Fibroblast of lung (primary cell): ENCODE measurements around the gene TBC1D8. TPM values are rescaled to one million over a fixed set of nuclear protein-coding genes. Genes with fewer than 3 reads are reported as not detected.

ENCODE experiments used
- DNase-seq, 2 donors: peaks; one replicate each; pipeline versions ENCODE4 v3.0.0 to v3.0.0-alpha.2; 2010; ENCODE audit warnings: low read depth in 2 of 2
- H2AFZ ChIP-seq: 2 replicates; pipeline ENCODE4 v1.5.1; 2012; ENCODE audit warnings: low read length, control low read depth, inconsistent platforms
- H3K27ac ChIP-seq: 2 replicates; pipeline ENCODE4 v1.5.1; 2011; ENCODE audit warnings: low read length, control low read depth; ENCODE audit not compliant: insufficient read depth
- H3K27me3 ChIP-seq: 2 replicates; pipeline ENCODE4 v1.5.1; 2011; ENCODE audit warnings: mild to moderate bottlenecking, low read length; ENCODE audit not compliant: control insufficient read depth, insufficient read depth
- H3K36me3 ChIP-seq: 2 replicates; pipeline ENCODE4 v1.5.1; 2011; ENCODE audit warnings: low read length; ENCODE audit not compliant: control insufficient read depth, insufficient read depth
- H3K4me1 ChIP-seq: 2 replicates; pipeline ENCODE4 v1.5.1; 2011; ENCODE audit warnings: low read length; ENCODE audit not compliant: control insufficient read depth, insufficient read depth; ENCODE audit errors: extremely low read depth
- H3K4me2 ChIP-seq: 2 replicates; pipeline ENCODE4 v1.5.1; 2011; ENCODE audit warnings: low read length, control low read depth; ENCODE audit not compliant: insufficient read depth; ENCODE audit errors: extremely low read depth
- H3K4me3 ChIP-seq, 4 experiments: fragments of 200-600 bp in 1 of 4; sonication (generic) in 1 of 4; replicated peaks in 1 of 4; 2 replicates each; pipeline ENCODE4 v1.5.1; 2011 to 2016; ENCODE audit warnings: low read length in 4 of 4, low read depth in 3 of 4, mild to moderate bottlenecking in 3 of 4, control low read depth in 2 of 4, inconsistent platforms in 1 of 4, mixed read lengths in 1 of 4; ENCODE audit not compliant: insufficient read depth in 1 of 4; ENCODE audit errors: control extremely low read depth in 1 of 4
- H3K79me2 ChIP-seq: 2 replicates; pipeline ENCODE4 v1.5.1; 2012; ENCODE audit warnings: mild to moderate bottlenecking, low read length, inconsistent platforms; ENCODE audit not compliant: control insufficient read depth, insufficient read depth
- H3K9ac ChIP-seq: 2 replicates; pipeline ENCODE4 v1.5.1; 2011; ENCODE audit warnings: mild to moderate bottlenecking, low read length, control low read depth; ENCODE audit not compliant: insufficient read depth
- H3K9me3 ChIP-seq: 2 replicates; pipeline ENCODE4 v1.5.1; 2012; ENCODE audit warnings: low read depth, low read length; ENCODE audit not compliant: control insufficient read depth, insufficient read depth
- H4K20me1 ChIP-seq: 2 replicates; pipeline ENCODE4 v1.5.1; 2011; ENCODE audit warnings: low read length; ENCODE audit not compliant: control insufficient read depth, insufficient read depth; ENCODE audit errors: extremely low read depth
- EZH2 ChIP-seq: IDR thresholded peaks from 2 replicates; pipeline ENCODE4 v1.5.1; 2012; ENCODE audit warnings: low read length, control low read depth, mild to moderate bottlenecking; ENCODE audit errors: missing control alignments
- polyA plus RNA-seq, 2 donors: library from polyadenylated mRNA; depleted of rRNA in 1 of 2; stranded (reverse) in 1 of 2; unstranded in 1 of 2; fragments of >200 nt; gene quantifications; 2 replicates each; pipeline ENCODE4 v1.2.1, GENCODE V29; 2011 to 2012; ENCODE audit warnings: missing spikeins in 1 of 2
- total RNA-seq: library from RNA; depleted of rRNA; stranded (reverse); fragments of >200 nt; gene quantifications from 2 replicates; pipeline ENCODE4 v1.2.1, GENCODE V29; 2014
- TF ChIP-seq, protein P1 (sequence below), 2 donors: IDR thresholded peaks in 1 of 2; conservative IDR thresholded peaks in 1 of 2; 1 replicate in 1 of 2; 2 replicates in 1 of 2; pipeline ENCODE4 v1.5.1; 2011 to 2012; ENCODE audit warnings: low read length in 2 of 2, control low read depth in 1 of 2, inconsistent platforms in 1 of 2, low read depth in 1 of 2, mild to moderate bottlenecking in 1 of 2

TBC1D8 gene
- total and polyA plus RNA-seq, 2 donors (not counting 1 experiment from before 2014, with no cell fraction given): 3.8 to 5.4 TPM

DNA sequence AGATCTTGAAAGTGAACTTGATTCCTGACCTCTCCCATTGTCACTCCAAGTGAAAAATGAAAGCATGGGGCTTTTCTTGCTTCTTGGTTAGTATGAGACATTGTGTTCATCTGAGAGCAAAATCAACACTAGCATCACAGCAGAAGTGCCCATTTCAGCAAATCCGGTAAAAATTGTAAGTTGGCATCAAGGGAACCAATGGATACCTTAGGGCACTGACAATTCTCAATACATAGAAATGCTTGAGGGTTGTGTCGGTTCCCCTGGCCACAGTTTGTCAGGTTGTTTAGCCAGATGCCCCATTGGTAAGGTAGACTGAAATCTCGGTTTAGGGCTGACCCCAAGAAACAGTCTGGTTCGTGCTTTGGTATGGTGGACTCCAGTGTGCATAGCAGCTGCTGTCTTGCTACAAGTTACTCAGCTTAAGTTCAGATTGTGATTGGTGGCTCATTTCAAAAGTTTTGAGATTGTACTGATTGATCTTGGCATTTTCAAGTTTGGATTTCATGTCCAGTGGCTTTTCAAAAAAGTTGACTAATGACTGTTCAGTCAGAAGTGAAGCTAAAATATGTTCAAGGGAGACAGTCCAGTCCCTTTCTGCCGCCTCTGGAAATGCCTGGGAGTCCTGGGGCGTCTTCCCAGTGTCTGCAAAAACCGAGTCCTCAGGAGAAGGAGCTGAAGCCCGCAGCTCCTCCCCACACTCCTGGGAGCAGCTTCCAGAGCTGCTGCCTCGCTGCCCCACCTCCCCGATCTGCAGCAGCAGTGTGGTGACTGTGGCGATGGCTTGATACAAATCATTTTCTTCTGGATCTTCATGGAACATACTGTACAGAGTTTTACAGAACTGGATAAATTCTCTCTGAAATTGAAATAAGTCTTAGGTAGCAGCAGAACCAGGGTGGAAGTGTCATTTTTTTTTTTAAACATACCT lies 143.5 kb downstream of the TBC1D8 start:
- Histone ChIP-seq H3K27me3 (no peaks in the 10 kb centered on the region), H3K36me3 (peaks cover 16% of the 10 kb centered on the region), H3K79me2 (peaks cover 32% of the 10 kb centered on the region), H3K4me3 (no peak overlapping the region), H3K4me1 (peaks cover 8% of the 10 kb centered on the region), H4K20me1 (no peaks in the 10 kb centered on the region), H3K4me2 (no peak overlapping the region), H3K9me3 (no peaks in the 10 kb centered on the region), H3K27ac (no peak overlapping the region), H2AFZ (no peak overlapping the region), H3K9ac (no peak overlapping the region)
- no peak for DNase-seq
- TF ChIP-seq EZH2: no peak
- TF ChIP-seq, protein P1, sequence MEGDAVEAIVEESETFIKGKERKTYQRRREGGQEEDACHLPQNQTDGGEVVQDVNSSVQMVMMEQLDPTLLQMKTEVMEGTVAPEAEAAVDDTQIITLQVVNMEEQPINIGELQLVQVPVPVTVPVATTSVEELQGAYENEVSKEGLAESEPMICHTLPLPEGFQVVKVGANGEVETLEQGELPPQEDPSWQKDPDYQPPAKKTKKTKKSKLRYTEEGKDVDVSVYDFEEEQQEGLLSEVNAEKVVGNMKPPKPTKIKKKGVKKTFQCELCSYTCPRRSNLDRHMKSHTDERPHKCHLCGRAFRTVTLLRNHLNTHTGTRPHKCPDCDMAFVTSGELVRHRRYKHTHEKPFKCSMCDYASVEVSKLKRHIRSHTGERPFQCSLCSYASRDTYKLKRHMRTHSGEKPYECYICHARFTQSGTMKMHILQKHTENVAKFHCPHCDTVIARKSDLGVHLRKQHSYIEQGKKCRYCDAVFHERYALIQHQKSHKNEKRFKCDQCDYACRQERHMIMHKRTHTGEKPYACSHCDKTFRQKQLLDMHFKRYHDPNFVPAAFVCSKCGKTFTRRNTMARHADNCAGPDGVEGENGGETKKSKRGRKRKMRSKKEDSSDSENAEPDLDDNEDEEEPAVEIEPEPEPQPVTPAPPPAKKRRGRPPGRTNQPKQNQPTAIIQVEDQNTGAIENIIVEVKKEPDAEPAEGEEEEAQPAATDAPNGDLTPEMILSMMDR (conservative IDR thresholded peaks at IDR 0.05 in 1 of 2, IDR thresholded peaks at IDR 0.05 in 1 of 2; ENCODE audit: low read depth in 1 of 2, low read length in 2 of 2): no peak

DNA sequence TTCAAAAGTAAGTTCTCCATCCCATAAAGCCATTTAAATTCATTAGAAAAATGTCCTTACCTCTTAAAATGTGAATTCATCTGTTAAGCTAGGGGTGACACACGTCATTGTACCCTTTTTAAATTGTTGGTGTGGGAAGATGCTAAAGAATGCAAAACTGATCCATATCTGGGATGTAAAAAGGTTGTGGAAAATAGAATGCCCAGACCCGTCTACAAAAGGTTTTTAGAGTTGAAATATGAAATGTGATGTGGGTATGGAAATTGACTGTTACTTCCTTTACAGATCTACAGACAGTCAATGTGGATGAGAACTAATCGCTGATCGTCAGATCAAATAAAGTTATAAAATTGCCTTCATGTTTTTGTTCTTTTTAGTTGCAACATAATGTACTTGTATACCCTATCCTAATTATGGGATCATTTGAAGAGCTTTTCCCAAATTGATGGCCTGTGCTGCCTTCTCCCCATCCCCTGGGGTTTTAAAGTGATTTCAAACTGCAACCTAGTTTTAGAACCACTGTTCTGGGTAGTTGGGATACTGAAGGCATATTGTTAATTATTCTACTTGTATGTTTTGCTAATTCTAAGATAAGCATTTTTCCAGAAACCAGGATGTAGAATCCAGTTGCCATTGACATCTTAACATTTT lies 145.0 kb downstream of the TBC1D8 start:
- Histone ChIP-seq H2AFZ (no peak overlapping the region), H3K4me1 (peaks cover 12% of the 10 kb centered on the region), H4K20me1 (no peaks in the 10 kb centered on the region), H3K27ac (no peak overlapping the region), H3K9me3 (no peaks in the 10 kb centered on the region), H3K27me3 (no peaks in the 10 kb centered on the region), H3K79me2 (peaks cover 37% of the 10 kb centered on the region), H3K9ac (no peak overlapping the region), H3K4me2 (no peak overlapping the region), H3K36me3 (peaks cover 15% of the 10 kb centered on the region), H3K4me3 (no peak overlapping the region)
- no peak for DNase-seq
- TF ChIP-seq, protein P1 (conservative IDR thresholded peaks at IDR 0.05 in 1 of 2, IDR thresholded peaks at IDR 0.05 in 1 of 2; ENCODE audit: low read depth in 1 of 2, low read length in 2 of 2): no peak
- no peak for TF ChIP-seq EZH2

DNA sequence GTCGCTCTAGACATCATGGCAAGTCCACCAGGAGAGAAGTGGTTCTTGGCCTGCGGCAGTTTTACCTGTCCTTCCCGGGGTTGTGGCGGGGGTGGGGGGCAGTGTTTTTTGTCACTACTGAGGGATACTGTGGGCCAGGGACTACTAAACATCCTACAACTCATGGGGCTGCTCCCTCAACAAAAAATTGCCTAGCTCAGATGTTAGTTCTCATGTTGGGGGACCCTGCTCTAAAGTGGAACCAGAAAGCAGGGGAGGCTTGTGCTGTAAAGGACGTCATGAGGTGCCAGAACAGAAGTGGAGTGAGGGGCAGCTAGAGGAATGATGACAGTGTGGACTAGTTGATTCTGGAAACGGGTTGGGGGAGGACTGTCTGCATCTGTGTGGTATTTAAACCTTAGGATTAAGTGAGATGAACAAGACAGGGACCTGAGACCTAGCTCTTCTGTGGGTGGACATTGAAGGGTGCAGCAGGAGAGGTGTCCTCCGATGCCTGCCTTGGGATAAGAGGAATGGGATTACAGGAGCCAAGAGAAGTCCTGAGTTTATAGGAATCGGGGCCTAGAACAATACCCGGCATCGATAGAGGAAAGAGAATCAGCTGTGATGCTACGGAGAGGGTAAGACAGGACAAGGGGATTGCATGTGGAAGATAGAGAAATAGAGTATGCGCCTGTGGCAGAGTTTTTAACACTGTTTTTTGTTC lies 146.4 kb downstream of the TBC1D8 start:
- Histone ChIP-seq H3K4me1 (peaks cover 12% of the 10 kb centered on the region), H3K4me3 (peak overlapping the region in 2 of 4 experiments; percentile 91 to 98), H2AFZ (no peak overlapping the region), H3K36me3 (peaks cover 14% of the 10 kb centered on the region), H3K4me2 (peak overlapping the region; percentile 7), H3K27ac (no peak overlapping the region), H4K20me1 (no peaks in the 10 kb centered on the region), H3K9me3 (no peaks in the 10 kb centered on the region), H3K27me3 (no peaks in the 10 kb centered on the region), H3K9ac (no peak overlapping the region), H3K79me2 (peaks cover 37% of the 10 kb centered on the region)
- TF ChIP-seq, protein P1 (conservative IDR thresholded peaks at IDR 0.05 in 1 of 2, IDR thresholded peaks at IDR 0.05 in 1 of 2; ENCODE audit: low read depth in 1 of 2, low read length in 2 of 2): no peak
- no peak for TF ChIP-seq EZH2
- DNase-seq: no peak
